ENCODE measurements around the gene SLC6A8.
"Not testable (repeated sequence)": the region's sequence is repeated elsewhere in the genome, so short reads cannot be mapped to it uniquely, and the experiment has no call there.

SLC6A8 gene

GRCh38 chrX:153694256-153694655 lies 6.5 kb downstream of the SLC6A8 start:
- DNase-seq, result not testable (repeated sequence)

GRCh38 chrX:153694687-153695270 lies 7.1 kb downstream of the SLC6A8 start:
- DNase-seq, result no peak

- DNase-seq, result no peak
These were observed 8.4 kb downstream of the SLC6A8 start for GRCh38 chrX:153696100-153696499.

DNA sequence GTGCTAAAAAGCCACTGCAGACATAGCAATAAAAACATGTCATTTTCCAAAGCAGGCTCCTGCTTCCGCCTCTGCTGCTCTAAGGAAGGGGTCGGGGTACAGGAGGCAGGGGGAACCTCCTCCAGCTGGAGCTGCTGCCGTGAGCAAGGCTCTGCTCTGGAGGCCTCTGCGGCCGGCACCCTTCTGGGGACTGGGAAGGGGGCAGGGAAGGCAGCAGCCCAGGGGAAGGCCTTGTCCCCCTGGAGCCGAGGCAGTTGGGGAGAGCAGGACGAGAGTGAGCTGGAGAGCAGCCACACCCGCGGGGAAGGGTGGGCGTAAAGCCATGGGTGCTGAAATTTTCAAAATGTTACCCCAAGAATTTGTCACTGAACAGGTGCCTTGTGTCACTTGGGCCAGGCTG lies 8.8 kb downstream of the SLC6A8 start:
- DNase-seq, result not testable (repeated sequence)

DNA sequence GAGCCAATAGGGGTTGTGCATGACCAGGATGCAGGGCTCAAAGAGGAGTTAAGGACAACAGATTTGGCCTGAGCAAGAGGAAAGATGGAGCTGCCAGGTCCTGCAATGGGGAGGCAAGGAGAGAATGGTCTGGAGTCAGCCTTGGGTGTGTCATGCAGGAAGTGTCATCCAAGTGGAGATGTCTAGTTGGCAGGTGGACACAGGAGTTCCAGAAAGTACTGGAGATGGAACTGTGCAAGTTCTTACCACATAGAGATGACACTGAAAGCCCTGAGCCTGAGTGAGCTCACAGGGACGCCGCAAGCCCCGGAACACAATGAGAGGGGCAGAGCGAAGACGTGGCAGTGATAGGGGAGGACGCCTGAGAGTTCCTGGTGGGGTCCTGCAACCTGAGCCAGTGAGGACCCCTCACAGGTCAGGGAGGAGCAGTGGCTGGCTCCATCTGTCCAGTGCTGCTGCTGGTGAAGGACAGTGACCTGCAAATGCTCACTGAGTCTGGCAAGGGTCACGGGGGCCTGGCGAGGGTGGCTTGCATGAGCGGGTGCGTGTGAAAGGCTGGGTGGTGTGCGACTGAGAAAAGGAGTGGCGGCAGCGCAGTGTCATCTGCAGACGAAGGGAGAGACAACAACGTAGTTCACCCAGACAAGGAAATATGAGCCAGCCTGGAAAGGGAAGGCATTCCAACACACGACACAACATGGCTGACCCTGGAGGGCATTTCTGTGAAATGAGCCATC lies 9.4 kb downstream of the SLC6A8 start:
- not testable (repeated sequence) for DNase-seq

- no peak for DNase-seq
These were observed 10.5 kb downstream of the SLC6A8 start for GRCh38 chrX:153697924-153698865.

DNA sequence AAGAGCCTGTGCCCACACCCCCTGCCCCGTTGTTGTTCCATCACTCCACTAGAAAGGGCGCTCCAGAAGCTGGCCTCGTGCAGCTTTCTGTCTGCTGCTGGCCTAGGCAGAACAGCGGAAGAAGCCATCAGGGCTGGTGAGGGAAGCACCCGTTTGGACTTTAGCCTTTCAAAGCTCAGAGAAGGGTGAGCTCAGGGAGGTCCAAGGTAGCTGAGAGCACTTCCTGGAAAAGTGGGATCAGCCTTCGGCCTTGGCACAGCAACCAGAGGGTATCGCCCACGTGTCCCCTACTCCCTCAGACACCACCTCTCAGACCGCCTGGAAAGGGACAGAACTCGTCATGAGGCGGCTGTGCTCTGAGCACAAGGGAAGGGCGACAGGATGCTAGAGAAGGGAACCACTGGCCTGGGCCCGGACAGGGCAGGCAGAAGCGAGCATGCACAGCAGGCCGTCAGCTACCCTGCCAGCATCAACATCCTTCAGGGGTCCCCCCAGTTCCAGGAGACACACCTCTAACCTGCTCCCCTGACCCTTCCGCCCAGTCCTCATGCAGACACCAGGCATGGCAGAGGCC lies 11.6 kb downstream of the SLC6A8 start:
- not testable (repeated sequence) for DNase-seq

DNA sequence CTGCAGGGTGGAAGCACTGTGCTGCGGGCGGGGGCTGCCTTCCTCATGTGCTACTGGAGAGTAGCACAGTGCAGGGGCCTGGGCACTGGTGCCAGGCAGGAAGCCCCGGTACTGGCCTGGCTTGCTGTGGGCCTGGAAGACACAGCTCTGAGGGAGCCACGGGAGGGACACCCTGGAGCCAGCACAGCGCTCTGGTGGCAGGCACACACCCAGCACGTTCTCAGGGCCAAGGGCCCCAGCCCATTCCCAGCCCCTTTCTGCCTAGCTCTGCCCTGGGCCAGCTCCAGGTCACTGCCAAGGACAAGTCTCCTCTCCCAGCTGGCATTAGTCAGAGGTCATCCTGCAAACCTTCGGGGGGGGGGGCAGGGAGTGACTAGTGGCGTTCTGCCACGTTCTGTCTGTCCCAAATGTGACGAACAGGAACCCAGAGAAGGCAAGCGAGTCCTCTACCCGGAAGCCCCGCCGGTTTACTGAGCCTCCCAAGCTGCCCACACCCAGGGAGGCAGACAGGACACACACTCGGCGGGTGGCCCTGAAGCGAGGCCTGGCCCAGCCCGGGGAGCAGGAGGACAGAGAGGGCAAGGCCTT lies 12.2 kb downstream of the SLC6A8 start:
- DNase-seq, result not testable (repeated sequence)

DNA sequence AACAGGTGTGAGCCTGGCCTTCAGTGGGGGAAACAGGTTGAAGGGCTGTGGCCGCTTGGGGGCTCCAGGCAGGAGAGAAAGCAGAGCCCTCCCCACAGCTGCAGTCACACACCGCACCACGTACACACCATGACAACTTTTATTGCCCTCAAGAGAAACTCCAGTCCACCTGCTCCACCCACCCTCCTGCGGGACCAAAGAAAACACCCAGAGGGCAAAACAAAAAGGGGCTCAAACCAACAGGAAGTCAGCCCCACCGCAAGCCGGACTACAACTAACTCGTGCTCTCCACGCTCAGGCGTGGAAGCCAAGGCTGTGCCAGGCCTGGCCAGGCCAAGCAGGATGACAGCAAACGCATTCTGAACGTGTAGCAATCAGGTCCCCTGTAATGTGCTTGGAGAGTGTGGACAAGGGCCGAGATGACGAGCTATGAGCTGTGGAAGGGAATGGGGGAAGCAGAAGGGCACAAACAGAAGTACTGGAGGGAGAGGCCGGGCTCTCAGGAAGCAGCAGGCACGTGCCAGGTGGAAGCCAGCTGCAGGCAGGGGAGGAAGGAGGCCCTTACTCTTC lies 12.7 kb downstream of the SLC6A8 start:
- no peak for DNase-seq

- DNase-seq, result no peak
These were observed 13.2 kb downstream of the SLC6A8 start for GRCh38 chrX:153700967-153701366.

- no peak for DNase-seq
These were observed 14.0 kb downstream of the SLC6A8 start for GRCh38 chrX:153701706-153702105.

DNA sequence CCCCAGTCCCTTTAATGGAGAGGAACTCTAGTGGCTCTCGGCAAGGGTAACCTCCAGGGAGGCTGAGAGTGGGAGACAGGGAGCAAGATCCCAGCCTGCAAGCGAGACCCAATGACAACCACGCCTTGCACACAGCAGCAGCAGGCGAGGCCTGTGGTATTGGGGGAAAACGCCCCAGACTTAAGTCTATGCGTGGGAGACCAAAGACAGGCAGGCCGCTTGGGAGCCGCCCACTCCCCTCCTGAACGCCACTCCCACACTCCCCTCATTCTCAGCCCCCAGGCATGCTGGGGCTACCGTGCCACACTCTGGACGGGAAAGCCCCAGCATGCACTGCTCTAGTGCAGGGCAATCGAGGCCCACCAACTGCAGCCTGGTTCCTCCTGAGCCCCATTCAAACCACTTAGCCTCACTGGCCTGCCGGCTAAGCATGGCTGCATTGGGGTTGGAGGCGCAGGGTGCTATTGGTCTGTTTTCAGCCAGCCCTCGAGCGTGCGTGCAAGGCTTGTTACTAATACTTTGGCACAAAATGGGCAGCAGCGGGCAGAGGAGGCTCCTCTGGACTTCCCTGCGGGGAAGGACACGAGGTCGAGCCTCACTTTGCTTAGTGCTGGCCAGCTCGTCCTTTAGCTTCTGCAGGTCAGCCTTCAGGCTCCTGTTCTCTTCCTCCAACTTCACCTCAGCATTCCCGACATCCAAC lies 14.8 kb downstream of the SLC6A8 start:
- DNase-seq, result no peak

DNA sequence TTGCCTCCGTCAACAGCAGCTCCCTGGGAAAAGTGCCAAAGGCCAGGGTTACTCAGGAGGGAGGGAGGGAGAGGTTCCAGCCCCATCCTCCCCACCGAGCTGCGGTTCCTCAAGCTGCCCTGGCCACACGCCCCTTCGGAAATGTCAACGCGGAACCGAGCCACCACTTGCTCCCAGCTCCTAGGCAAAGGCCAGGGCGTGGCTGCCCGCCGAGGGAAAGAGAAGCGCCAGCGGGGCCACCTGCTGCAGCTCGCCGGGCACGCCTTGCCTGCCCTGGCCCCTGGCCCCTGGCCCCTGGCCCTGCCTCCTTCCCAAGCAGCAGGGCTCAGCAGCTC lies 15.3 kb downstream of the SLC6A8 start:
- peak; percentile 42 for DNase-seq

GRCh38 chrX:153704021-153704526 lies 16.3 kb downstream of the SLC6A8 start:
- no peak for DNase-seq

DNA sequence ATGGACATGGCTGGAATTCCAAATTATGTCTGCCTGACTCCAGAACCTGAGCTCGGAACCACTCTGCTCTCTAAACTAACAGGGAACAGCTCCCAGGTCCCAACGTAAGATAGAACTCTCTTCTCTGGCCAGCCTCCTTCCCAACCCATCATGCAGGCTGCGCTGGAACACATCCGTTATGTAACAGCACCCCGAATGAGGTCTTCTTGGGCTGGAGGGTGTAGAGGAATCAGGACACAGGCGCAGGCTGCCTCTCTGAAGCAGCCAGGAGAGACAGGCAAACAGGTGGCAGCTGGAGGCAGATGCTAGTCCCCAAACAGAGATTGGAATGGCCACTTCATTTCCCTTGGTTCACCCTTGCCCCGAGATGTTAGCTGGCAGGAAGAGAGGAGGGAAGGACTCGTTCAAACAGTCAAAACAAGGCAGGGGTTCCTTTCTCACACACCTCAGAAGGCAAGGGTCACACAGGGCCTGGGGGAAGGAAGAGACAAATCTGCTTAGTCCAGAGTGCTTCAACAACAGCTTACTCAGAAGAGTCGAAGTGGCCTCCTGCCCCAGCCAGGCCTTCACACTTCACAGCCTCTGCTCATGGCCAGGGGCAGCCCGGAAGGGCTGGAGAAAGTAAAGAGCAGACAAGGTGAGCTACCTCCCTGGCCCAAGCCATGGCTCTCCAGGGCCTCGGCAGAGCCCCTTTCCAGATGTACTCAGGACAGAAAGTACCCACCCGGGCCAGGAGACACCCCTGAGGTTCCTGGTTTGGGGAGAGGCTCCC lies 17.1 kb downstream of the SLC6A8 start:
- not testable (repeated sequence) for DNase-seq

DNA sequence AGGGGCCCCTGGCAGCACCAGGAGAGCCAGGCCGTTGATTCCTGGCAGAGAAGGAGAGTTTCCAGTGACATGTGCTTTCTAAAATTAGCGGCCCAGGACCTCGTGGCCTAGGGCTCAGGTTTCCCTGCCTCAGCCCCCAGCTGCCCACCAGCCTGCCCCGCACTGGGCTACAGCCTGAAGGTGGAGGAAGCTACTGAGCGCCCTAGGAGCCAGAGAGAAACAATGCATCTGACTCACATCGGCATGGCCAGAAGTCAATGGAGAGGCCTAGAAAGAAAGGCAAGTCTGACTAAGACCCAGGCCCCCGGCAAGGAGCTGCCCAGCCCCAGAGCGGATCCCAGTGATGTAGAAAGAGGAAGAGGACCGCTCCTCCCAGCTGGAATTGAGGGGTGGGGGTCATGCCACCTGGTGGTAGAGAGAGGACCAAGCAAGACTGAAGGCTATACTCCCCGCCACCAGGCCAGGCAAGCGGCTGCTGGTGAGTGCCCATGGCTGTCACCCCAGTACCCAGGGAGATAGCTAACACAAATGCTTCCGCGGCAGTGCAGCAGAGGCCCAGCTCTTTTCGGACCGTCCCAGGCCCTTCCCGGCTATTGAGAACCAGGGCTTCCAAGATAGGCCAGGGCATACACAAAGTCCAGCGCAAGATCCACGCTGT lies 17.8 kb downstream of the SLC6A8 start:
- not testable (repeated sequence) for DNase-seq

DNA sequence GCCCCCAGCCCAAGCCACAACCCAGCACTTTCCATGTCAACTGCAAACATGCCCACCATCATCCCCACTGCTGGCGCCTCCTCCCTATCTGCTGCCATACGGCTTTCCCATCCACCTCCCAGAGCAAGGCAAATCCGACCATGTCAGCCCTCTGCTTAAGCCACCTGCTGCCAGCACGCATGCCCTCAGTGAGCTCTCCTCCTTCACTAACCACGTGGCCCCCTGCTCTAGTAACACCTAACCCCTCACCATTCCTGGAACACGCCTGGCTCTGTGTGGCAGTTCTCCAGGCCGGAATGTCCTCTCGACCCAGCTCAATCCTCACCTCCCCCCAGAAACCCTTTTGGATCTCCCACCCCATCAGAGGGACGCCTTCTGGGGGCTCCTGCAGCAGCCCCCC lies 19.1 kb downstream of the SLC6A8 start:
- no peak for DNase-seq

DNA sequence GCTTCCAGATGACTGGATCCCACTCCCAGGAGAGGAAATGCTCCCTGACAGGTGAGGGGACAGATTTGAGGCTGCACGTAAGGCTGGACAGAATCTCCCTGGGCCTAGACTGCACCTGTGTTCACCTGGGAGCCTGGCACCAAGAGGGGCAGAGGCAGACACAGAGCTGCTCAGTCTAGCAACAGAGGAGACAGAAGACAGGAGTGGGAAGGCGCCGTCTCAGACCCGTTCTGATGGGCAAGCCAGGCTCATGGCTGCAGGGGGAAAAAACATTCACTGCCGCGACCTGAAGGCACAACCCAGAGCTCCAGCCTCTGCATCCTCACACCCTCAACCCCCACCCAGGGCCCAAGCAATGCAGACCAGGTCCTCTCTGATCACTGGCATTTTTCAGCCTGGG lies 19.7 kb downstream of the SLC6A8 start:
- DNase-seq, result no peak

- DNase-seq, result peak; percentile 82
These were observed 20.7 kb downstream of the SLC6A8 start for GRCh38 chrX:153708415-153708814.

Measured in femur (tissue), 1 donor.